GM23338 (cell line): ENCODE measurements around the gene MPC2.

Experiments
- CREB1 ChIP-seq: fragments of 250-450 bp; sonication (Bioruptor Pico); IDR thresholded peaks from 2 replicates; pipeline ENCODE4 v1.5.0; 2020; ENCODE audit warnings: low read depth, mild to moderate bottlenecking, moderate library complexity
- EZH2 ChIP-seq: fragments of 200-600 bp; sonication (generic); IDR thresholded peaks from one replicate; pipeline ENCODE4 v1.8.0; 2017; ENCODE audit warnings: antibody characterized with exemption, mild to moderate bottlenecking, low read depth; ENCODE audit not compliant: unreplicated experiment
- EZH2phosphoT487 ChIP-seq: fragments of 200-600 bp; sonication (generic); IDR thresholded peaks from one replicate; pipeline ENCODE4 v1.8.1; 2018; ENCODE audit warnings: antibody characterized with exemption; ENCODE audit not compliant: unreplicated experiment
- JUNB ChIP-seq: IDR thresholded peaks from one replicate; pipeline ENCODE4 v1.6.1; 2016; ENCODE audit warnings: antibody characterized with exemption; ENCODE audit not compliant: unreplicated experiment
- NANOG ChIP-seq: IDR thresholded peaks from 2 replicates; pipeline ENCODE4 v1.6.1; 2016; ENCODE audit warnings: antibody characterized with exemption, borderline replicate concordance
- POLR2AphosphoS5 ChIP-seq: IDR thresholded peaks from 2 replicates; pipeline ENCODE4 v1.6.1; 2016; ENCODE audit warnings: antibody characterized with exemption, low read depth
- TF ChIP-seq, protein P1 (sequence below), 2 experiments: fragments of 200-600 bp in 1 of 2; sonication (generic) in 1 of 2; conservative IDR thresholded peaks; 2 replicates each; pipeline versions ENCODE4 v1.5.1 to v1.6.1; 2016 to 2017; ENCODE audit warnings: antibody characterized with exemption in 2 of 2, low read depth in 2 of 2, mild to moderate bottlenecking in 2 of 2, moderate library complexity in 1 of 2
- TF ChIP-seq, protein P2 (sequence below): IDR thresholded peaks from one replicate; pipeline ENCODE4 v1.6.1; 2018; ENCODE audit warnings: antibody characterized with exemption; ENCODE audit not compliant: unreplicated experiment

GRCh38 chr1:167881786-167882185 lies 55.1 kb downstream of the MPC2 start:
- TF ChIP-seq, protein P1, sequence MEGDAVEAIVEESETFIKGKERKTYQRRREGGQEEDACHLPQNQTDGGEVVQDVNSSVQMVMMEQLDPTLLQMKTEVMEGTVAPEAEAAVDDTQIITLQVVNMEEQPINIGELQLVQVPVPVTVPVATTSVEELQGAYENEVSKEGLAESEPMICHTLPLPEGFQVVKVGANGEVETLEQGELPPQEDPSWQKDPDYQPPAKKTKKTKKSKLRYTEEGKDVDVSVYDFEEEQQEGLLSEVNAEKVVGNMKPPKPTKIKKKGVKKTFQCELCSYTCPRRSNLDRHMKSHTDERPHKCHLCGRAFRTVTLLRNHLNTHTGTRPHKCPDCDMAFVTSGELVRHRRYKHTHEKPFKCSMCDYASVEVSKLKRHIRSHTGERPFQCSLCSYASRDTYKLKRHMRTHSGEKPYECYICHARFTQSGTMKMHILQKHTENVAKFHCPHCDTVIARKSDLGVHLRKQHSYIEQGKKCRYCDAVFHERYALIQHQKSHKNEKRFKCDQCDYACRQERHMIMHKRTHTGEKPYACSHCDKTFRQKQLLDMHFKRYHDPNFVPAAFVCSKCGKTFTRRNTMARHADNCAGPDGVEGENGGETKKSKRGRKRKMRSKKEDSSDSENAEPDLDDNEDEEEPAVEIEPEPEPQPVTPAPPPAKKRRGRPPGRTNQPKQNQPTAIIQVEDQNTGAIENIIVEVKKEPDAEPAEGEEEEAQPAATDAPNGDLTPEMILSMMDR (conservative IDR thresholded peaks at IDR 0.05; ENCODE audit: low read depth in 2 of 2), result no peak
- no peak for TF ChIP-seq EZH2
- TF ChIP-seq, protein P2, sequence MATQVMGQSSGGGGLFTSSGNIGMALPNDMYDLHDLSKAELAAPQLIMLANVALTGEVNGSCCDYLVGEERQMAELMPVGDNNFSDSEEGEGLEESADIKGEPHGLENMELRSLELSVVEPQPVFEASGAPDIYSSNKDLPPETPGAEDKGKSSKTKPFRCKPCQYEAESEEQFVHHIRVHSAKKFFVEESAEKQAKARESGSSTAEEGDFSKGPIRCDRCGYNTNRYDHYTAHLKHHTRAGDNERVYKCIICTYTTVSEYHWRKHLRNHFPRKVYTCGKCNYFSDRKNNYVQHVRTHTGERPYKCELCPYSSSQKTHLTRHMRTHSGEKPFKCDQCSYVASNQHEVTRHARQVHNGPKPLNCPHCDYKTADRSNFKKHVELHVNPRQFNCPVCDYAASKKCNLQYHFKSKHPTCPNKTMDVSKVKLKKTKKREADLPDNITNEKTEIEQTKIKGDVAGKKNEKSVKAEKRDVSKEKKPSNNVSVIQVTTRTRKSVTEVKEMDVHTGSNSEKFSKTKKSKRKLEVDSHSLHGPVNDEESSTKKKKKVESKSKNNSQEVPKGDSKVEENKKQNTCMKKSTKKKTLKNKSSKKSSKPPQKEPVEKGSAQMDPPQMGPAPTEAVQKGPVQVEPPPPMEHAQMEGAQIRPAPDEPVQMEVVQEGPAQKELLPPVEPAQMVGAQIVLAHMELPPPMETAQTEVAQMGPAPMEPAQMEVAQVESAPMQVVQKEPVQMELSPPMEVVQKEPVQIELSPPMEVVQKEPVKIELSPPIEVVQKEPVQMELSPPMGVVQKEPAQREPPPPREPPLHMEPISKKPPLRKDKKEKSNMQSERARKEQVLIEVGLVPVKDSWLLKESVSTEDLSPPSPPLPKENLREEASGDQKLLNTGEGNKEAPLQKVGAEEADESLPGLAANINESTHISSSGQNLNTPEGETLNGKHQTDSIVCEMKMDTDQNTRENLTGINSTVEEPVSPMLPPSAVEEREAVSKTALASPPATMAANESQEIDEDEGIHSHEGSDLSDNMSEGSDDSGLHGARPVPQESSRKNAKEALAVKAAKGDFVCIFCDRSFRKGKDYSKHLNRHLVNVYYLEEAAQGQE, result no peak
- no peak for TF ChIP-seq EZH2phosphoT487
- TF ChIP-seq CREB1 (CRISPR knock-in tag), result no peak
- TF ChIP-seq POLR2AphosphoS5, result no peak
- TF ChIP-seq JUNB, result no peak
- no peak for TF ChIP-seq NANOG
